ENCODE measurements around the gene MAD1L1.

- TF ChIP-seq EZH2 (IDR thresholded peaks at IDR 0.05) (no peak), POLR2AphosphoS5 (IDR thresholded peaks at IDR 0.05; ENCODE audit: borderline replicate concordance, low read depth, low read length) (no peak)
These were observed 295.5 kb downstream of the MAD1L1 start for GRCh38 chr7:1937252-1937605.
